ENCODE measurements around the gene FHDC1.

DNA sequence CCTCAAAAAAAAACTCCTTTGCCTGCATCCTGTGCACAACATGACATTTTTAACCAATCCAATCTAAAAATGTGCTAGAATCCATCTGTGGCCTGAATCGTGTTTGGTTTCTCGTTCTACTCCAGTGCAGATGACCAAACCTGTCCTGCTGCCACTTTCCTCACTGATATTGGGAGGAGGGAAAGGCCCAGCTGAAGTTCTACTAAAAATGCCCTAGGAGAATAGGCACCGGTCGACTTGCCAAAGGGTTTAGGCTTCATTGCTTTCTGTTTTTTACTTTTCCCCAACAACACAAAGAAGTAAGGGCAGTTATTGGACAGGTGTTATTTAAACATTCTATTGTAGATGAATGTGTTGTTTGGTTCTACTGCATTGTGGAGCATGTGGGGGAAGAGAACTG lies 7.8 kb upstream of the FHDC1 start:
- TF ChIP-seq, protein P1, sequence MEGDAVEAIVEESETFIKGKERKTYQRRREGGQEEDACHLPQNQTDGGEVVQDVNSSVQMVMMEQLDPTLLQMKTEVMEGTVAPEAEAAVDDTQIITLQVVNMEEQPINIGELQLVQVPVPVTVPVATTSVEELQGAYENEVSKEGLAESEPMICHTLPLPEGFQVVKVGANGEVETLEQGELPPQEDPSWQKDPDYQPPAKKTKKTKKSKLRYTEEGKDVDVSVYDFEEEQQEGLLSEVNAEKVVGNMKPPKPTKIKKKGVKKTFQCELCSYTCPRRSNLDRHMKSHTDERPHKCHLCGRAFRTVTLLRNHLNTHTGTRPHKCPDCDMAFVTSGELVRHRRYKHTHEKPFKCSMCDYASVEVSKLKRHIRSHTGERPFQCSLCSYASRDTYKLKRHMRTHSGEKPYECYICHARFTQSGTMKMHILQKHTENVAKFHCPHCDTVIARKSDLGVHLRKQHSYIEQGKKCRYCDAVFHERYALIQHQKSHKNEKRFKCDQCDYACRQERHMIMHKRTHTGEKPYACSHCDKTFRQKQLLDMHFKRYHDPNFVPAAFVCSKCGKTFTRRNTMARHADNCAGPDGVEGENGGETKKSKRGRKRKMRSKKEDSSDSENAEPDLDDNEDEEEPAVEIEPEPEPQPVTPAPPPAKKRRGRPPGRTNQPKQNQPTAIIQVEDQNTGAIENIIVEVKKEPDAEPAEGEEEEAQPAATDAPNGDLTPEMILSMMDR (IDR thresholded peaks at IDR 0.05) = no peak
- TF ChIP-seq POLR2A (IDR thresholded peaks at IDR 0.05) = no peak
